Stimulated activated CD4-positive, alpha-beta T cell treated with anti-CD3 and anti-CD28 coated beads, Interleukin-4, amount 100 ng/mL, for 4 hours (primary cell): ENCODE data around the gene CNKSR3.
"Not testable (repeated sequence)": the region's sequence is repeated elsewhere in the genome, so short reads cannot be mapped to it uniquely, and the experiment has no call there.

Experiments
- DNase-seq, 2 experiments: peaks; one replicate each; pipeline ENCODE4 v3.0.0-alpha.2; 2020

Gene CNKSR3

DNA sequence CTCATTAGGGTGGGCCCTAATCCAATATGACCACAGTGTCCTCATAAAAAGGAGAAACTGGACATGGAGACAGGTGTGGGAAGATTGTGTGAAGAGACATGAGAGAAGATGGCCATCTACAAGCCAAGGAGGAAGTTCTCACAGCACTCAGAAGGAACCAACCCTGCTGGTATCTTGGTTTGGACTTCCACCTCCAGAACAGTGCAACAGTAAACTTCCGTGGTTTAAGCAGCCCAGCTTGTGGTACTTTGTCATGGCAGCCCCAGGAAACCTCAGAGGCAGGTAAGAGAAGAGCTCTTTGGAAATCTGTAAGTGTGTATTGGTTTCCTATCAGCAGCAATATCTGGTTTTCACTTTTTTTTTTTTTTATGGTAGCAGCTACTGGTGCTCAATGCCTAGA lies 16.5 kb upstream of the CNKSR3 start:
- DNase-seq: no peak

DNA sequence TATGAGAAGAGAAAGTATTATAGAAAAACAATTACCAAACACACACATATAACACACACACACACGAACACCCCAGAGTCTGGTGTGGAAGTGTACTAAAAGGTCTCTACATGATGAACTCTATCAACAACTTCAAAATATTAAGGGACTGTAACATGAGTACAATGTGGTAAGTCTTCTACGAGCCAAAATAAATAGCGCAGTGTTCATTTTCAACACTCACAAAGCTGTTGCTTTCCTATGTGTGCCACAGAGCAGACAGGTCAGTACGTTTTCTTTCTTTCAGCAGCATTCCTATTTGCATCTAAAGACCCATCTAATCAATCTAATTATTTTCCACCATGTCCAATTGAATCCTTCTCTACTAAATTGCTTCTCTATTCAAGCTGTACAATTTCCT lies 12.1 kb upstream of the CNKSR3 start:
- DNase-seq: no peak

DNA sequence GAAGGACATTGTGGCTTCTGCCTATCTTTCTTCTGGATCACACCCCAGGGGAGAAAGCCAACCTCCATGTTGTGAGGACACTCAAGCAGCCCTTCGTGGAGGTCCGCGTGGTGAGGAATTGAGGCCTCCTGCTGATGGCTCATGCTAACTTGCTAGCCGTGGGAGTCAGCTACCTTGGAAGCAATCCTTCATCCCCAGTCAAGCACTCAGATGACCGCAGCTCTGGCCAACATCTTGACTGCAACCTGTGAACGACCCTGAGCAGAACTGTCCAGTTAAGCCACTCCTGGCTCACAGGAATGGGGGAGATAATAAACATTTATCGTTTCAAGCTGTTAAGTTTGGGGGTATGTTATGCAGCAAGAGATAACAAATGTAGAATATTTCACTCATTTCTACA lies 10.9 kb upstream of the CNKSR3 start:
- DNase-seq: no peak

DNA sequence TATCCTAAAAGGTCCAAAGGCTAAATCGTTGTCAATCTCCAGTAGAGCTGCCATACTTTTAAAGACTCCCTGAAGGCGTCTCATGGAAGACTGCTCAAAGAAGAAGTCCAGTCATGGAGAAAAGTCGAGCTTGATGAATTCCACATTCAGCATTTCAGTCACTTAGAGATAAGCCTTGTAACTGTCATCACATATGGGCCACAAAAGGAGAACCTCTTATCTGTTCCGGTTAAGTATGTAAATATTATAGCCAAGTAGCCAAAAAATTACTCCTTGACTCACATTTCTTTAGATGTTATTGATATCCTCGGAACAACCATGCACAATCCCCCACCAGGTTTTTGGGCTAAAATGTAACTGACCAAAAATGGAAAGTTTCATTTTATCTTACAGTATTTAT lies 9.8 kb upstream of the CNKSR3 start:
- DNase-seq: no peak

DNA sequence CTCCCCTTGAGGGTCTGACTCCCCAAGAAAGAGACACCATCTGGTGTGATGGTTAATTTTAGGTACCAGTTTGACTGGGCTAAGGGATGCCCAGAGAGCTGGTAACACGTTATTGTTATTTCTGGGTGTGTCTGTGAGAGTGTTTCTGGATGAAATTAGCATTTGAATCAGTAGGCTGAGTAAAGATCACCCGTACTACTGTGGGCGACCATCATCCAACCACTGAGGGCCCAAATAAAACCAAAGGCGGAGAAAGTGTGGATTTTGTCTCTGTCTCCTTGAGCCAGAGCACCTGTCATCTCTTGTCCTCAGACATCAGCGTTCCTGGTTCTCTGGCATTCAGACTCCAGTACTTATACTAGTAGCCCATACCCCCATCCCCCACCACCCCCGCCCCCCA lies 7.9 kb upstream of the CNKSR3 start:
- no peak for DNase-seq

DNA sequence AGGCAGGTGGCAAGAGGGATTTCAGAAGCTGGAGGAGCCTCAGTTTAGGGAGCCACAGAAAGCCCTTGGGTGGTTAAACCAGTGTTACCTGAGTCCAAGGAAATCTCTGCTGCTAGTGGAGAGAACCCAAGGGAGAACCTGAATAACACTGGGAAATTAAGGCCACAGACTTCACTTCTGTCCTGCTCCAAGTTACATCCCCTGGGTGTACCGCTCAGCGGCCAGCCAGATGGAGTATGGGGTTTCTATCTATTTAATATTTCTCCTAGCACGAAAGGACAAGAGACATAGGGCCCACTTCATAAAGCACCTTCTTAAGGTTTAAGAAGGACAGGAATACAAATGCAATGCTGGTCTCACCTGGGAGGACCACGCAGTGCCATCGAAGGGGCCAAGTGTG lies 5.8 kb upstream of the CNKSR3 start:
- no peak for DNase-seq

DNA sequence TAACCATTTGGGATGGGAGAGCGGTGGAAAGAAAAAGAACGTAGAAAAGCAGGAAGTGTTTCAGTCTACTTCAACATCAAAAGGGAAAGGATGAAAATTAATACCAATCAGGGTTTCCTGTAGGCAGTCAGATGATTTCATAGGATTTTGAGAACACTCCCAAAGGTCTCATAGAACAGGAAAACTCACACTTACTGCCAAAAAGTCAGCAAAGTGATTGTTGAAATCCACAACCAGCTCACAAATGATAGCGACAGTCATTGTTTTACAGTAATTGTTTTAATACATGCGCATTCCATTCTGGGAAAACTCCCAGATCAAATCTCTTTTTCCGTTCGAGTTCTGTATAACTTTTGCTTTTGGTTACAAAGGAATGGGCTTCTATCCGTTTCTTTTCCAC lies 5.3 kb upstream of the CNKSR3 start:
- no peak for DNase-seq

DNA sequence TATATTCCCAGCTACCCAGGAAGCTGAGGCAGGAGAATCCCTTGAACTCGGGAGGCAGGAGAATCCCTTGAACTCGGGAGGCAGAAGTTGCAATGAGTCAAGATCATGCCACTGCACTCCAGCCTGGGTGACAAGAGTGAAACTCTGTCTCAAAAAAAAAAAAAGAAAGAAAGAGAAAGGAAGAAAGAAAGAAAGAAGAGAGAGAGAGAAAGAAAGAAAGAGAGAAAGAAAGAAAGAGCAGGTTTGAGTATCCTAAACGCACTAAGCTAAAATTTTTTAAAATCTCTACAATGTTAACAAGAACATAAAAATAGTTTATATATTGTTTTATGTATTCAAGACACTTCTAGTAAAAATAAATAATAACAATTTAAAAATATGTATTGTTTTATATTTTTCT lies 4.6 kb upstream of the CNKSR3 start:
- not testable (repeated sequence) for DNase-seq

DNA sequence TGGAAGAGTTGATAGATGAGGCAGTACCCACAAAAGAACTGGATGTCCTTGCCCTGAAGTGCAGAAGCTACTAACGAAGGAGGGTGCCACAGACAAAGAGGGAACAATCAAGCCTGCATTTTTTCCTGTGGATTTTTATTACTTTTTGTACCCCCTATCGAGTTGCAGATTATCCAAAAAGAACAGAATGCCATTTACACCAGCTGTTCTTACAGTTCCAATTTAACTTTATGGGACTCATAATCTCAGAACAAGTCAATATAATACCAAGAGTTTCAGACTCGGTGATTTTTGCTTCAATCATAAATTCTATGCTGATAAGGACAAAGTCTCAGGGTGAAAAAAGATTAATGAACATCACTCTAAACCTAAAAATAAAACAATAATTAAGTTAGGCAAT lies 4.0 kb upstream of the CNKSR3 start:
- no peak for DNase-seq

DNA sequence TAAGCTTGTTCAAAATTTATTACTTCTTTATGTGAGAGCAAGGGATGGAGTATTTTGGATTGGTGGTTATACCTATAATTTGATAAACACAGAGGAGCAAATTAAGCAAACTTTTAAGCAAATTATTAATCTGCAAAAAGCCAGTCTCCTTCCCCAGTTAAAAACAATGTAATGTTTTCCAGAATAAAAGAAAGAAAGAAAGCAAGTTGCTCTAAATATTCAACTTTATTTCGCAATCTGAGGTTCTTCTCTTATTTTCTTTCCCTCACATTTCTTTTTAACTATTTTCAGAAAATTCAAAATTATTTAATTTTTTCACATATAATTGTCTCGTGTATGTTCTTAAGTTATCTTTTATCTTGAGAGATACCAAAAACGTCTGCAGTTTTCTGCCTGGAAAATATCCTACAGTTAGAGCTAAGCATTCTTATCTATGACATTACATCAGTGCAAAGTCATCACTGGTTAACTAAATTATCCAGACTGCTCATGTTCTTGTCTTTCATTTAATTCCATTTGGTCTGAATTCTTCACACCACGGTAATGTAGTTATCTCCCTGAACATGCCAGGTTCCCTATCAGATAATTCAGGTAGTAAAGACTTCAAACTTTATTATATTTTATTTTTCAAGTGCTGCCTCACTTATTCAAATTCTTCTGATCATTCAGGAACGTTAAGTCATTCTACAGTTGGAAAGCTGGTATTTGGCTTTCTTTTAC lies 3.3 kb upstream of the CNKSR3 start:
- DNase-seq: no peak

DNA sequence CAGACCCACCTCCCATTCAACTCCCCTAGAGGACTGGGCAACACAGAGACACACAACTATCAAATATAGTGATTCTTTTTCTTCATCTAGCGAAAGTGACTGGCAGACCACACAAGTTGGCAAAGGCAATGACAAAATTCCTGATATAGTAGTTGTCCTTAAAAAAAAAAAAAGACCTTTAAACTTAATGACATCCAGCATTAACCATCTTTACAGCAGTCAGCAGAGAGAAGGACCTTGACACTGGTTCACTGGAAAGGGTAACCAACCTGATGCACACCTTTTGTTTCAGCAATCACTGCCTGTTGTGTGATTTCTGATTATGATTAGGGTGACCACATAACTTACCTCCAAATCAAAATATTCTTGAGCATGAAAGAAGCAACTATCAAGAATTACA lies 1.7 kb upstream of the CNKSR3 start:
- no peak for DNase-seq

DNA sequence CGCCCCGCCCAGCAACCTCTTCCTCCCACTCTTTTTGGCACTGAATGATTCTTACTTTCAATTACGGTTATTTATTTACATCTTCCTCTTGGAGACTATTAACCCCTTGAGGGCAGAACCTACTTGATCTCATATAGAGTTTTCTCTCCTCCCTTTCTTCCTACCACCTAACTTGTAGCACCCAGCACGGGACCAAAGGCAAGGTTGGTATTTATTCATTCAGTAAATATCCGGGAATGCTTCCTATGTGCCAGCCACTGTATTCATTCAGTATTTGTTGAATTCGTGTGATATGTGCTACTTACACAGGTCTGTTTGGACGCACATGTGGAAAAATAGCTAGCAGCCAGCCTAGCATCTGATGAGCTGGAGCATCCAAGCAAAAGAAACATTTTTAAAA lies 1.3 kb upstream of the CNKSR3 start:
- no peak for DNase-seq

DNA sequence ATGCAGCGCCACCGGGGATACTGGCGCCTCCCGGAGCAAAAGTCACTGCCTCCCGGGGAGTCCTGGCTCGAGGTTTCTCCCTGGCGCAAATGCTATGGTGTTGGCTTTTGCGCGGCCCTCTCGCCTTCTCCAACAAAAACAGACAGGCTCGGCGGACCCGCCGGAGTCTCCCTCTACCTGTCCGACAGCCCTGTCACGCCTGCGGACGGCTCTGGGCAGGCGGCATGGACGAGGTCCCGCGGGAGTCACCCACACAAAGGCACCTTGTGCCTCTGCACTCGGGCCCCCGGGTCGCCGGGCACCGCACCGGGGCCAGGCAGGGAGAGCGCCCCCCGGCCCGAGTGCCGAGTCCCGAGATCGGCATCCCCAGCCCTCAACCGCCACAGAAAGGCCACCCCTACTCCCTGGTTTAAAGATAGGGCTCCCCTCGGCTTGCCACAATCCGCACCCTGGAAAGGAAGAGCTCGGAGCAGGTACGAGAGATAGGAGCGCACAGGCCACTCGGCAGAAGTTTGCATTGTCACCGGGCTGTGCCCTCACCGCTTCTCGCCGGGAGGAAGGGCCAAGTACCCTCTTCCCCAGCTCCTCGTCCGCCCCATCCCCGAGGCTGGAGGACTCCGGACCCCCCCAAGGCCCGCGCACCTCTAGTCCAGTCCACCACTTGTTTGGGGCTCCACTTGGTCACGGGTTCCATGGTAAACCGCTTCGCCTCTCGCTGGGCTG lies 903 bp downstream of the CNKSR3 start:
- DNase-seq: no peak

DNA sequence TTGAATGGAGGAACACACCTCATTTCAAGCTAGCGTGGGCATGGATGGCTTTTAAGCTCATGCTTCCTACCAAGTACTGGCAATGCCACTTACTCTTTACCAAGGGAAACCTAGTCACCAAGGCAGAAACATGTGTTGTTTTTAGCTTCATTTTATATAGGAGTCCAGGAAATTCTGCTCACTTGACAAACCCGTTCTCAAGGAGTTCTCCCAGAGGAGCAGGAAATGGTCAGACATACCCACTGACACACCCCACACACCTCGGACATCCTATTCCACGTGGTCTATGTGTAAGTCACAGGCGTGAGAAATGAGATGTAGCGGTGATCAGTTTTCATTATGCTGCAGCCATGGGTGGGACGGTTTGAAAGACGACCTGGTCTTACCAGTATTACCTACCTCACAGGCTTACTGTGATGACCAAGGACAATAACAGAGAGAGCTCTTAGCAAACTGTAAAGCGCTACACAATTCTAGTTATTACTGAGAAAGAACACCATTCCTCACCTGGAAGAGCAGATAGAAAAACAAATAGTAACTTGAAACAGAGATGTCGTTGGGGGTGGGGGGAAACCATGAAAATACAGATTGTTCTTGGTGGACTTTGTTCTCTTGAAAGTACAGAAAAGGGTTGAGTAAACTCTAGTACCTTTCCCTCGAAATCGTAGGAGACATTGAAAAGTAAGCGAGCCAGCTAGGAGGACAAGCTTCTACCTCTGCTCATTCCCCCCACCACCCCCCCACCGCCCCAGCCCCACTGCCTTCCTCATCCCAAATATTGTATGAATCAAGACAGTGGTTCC lies 1.7 kb downstream of the CNKSR3 start:
- DNase-seq: no peak

DNA sequence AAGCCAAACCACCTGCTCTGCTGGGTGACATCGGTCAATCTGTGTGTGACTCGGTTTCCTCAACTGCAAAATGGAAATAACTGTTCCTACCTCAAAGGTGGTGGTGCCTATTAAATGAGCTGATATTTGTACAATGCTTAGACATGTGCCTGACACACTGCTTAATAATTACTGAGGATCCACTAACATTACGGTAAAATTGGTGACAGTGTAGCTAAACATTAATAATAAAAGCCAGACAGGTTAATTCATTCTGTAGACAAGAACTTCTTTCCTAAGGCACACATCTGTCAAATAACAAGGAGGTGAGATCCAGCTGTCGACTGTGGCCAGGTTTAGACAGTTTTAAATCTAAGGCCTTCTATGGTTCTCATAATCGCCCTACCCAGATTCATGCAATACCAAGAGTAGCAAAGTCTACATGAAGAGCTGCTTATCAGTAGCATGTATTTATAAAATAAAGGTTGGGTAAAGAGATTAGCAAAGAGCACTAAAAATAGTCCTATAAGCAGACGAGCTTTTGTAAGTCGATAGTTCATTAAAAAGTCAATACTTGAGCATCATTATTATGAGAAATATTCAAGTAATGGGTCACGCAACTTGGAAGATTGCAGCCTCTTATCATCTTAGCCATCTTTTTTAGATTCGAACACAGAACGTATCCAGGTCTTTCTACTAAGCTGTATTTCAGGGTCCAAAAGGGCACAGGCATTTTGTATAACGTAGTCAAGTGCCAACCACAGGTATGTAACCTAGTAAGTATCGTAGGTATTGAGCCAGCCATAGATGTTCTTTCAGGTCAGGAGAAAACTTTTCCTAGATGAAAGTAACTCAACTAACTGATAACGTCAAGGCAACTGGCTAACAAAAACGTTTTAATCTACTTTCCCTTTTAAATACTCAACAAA lies 3.2 kb downstream of the CNKSR3 start:
- DNase-seq: no peak

DNA sequence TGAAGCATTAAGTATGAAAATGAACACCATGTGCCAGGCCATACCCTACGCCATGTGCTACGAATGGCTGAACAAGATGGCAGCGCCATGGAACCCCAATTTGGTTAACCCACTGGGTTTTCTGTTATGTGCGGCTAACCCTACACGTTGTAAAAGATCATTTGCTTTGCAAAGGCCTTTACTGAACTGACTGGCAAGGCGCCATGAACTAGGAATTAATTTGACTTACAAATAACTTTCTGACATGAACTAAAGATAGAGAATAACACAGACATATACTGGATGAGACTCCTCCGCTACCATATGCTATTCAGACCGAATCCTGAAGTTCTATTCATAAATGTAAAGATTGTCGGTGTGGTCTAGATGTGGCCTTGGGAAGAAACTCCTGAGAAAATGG lies 3.9 kb downstream of the CNKSR3 start:
- DNase-seq: no peak

DNA sequence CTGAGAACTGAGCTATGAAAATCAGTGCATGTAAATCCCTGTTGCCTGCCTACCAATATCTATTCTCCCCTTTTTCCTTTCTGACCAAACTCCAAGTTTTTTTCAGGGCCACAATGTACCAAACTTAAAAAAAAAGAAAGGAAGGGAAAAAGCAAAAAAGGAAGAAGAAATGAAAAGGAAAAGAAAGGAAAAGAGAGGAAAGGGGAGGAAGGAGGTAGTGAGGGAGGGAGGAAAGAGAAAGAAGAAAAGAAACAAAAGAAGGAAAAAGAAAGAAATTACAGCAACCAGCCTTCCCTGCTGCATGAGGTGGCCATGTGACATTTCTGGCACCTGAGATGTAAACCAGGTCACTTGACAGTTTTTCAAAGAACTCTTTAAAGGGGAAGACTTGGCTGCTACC lies 4.4 kb downstream of the CNKSR3 start:
- no peak for DNase-seq

DNA sequence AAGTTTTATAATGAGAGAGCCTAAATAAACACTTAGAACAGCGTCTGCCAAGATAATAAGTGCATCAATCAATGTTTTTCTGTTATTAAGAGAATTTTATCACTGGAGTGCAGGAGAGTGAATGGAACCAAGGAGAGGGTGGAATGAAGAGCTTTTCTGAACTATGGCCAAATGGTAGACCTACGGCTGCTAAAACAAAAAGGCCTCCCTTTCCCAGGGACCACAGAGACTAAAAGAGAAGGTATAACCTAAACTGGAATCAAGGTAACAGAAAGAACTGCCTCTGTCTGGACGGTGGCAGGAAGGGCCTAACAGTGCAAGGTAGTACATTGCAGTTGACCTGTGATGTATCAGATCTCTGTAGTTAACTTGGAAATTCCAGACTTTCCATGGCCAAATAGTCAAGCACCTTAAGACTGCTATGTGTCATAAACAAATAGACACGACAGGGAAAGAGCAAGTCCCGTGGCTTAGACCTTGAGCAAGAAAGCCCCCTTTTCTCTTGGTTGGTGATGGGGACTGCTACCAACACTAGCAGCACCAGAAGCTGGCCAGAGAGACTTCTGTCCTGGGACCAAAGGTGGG lies 5.5 kb downstream of the CNKSR3 start:
- DNase-seq: no peak

DNA sequence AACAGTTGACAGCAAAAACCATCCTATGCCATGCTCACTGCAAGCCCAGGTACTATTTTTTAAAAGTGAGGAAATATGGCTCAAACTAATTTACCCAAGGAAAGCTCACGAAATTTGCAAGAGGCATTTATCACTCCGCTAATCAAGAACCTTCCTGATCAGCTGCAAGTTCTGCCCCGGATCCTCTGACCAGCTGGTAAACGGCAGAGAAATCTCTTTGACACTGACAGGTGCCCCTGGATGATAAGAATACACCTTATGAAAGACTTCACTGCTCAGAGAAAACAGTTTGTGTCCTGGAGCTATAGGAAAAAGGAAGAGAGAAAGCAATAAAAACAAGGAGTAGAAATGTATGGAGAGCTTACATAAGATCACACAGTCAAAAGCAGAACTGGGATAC lies 6.4 kb downstream of the CNKSR3 start:
- DNase-seq: no peak

DNA sequence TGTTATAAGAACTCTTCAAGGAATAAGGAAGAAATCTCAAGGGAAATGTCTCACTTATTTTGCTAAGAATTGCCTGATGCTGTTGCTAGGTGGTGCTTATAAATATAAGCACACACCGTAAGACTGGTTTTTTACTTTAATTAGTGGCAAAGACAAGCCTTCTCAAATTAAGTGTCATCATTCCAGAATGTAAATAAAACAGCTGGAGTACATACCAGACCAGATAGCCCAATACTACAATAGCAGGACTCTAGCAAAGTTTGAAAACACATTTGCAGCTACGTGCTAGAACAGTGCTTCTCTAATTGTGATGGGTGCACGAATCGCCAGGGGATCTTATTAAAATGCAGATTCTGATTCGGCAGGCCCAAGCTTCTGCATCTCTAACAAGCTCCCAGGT lies 6.8 kb downstream of the CNKSR3 start:
- no peak for DNase-seq

DNA sequence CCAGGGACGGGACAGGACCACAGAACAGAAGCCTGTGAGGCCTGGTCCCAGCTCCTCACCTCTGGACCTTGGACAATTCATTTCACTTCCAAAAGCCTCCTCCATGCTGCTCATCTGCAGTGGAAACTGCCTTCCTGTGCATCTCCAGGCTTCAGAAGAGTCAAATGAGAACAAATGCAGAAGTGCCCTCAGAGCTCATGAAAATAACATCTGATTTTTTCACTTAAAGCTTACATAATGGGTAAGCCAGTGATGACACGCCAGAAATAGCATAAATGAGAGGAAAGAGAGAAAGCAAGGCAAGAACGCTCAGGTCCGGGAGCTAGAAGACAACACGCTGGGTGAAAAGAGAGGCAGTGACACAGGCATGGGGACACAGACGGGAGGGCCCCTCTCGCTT lies 7.9 kb downstream of the CNKSR3 start:
- no peak for DNase-seq

DNA sequence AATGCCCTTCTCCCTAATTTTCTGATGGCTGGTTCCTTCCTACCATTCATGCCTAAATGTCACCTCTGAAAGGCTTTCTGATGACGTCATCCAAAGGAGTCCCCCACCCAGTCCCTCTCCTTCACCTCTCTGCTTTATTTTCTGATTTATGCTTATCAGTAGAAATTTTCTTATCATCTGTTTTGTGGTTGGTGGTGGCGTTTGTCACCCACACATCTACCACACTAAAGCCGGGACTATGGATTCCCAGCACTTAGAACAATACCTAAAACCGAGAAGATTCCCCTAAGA lies 9.0 kb downstream of the CNKSR3 start:
- no peak for DNase-seq
